Progenitor cell of endocrine pancreas (in vitro differentiated cells): ENCODE measurements around the gene VCX3A. TPM values are rescaled to one million over a fixed set of nuclear protein-coding genes. Genes with fewer than 3 reads are reported as not detected.

Source experiments
- DNase-seq: peaks from one replicate; pipeline ENCODE4 v3.0.0; 2021; ENCODE audit warnings: low spot score; ENCODE audit not compliant: unreplicated experiment
- H3K27ac Mint-ChIP-seq: 2 replicates; pipeline ENCODE4 v1.8.0; 2021; ENCODE audit warnings: mild to moderate bottlenecking, moderate library complexity, mixed read lengths
- H3K27me3 Mint-ChIP-seq: 2 replicates; pipeline ENCODE4 v1.8.0; 2021; ENCODE audit warnings: mixed read lengths
- H3K36me3 Mint-ChIP-seq: 2 replicates; pipeline ENCODE4 v1.8.0; 2022; ENCODE audit warnings: mixed read lengths; ENCODE audit not compliant: insufficient read depth
- H3K4me1 Mint-ChIP-seq: 2 replicates; pipeline ENCODE4 v1.8.0; 2021; ENCODE audit warnings: low read depth, mixed read lengths
- H3K4me3 Mint-ChIP-seq: 2 replicates; pipeline ENCODE4 v1.8.0; 2021; ENCODE audit warnings: low read depth, mild to moderate bottlenecking, moderate library complexity, mixed read lengths
- H3K9me3 Mint-ChIP-seq: 2 replicates; pipeline ENCODE4 v1.8.0; 2021; ENCODE audit warnings: low read depth, mixed read lengths
- total RNA-seq: library from RNA; stranded (reverse); gene quantifications from 2 replicates; pipeline ENCODE4 v1.2.1, GENCODE V29; 2021
- TF ChIP-seq, protein P1 (sequence below): fragments of 200-600 bp; sonication (generic); IDR thresholded peaks from one replicate; pipeline ENCODE4 v1.5.0; 2021; ENCODE audit warnings: antibody characterized with exemption, mild to moderate bottlenecking; ENCODE audit not compliant: unreplicated experiment

Gene VCX3A
- total RNA-seq, 1 donor from 2014 or later, result 0.29 TPM

DNA sequence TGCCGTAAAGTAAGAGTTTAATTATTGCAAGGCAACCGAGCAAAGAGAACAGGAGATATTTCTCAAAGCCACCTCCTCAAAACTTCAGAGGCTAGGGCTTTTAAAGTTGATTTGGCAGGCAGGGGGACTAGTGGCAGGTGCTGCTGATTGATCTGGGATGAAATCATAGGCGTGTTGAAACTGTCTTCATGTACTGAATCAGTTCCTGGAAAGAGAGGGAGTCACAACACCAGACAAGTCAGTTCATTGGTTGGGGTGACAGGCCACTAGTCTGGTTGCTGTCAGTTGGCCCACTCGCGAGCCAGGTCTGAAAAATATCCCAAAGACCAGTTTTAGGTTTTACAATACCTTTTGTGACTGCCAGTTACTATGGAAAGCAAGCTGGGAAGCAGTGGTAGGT is 10.8 kb upstream of the VCX3A start:
- Mint-ChIP-seq H3K4me3 (no peak overlapping the region), H3K27me3 (no peaks in the 10 kb centered on the region), H3K9me3 (peaks cover 6% of the 10 kb centered on the region), H3K4me1 (no peaks in the 10 kb centered on the region), H3K36me3 (no peaks in the 10 kb centered on the region), H3K27ac (no peak overlapping the region)
- TF ChIP-seq, protein P1, sequence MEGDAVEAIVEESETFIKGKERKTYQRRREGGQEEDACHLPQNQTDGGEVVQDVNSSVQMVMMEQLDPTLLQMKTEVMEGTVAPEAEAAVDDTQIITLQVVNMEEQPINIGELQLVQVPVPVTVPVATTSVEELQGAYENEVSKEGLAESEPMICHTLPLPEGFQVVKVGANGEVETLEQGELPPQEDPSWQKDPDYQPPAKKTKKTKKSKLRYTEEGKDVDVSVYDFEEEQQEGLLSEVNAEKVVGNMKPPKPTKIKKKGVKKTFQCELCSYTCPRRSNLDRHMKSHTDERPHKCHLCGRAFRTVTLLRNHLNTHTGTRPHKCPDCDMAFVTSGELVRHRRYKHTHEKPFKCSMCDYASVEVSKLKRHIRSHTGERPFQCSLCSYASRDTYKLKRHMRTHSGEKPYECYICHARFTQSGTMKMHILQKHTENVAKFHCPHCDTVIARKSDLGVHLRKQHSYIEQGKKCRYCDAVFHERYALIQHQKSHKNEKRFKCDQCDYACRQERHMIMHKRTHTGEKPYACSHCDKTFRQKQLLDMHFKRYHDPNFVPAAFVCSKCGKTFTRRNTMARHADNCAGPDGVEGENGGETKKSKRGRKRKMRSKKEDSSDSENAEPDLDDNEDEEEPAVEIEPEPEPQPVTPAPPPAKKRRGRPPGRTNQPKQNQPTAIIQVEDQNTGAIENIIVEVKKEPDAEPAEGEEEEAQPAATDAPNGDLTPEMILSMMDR, result no peak
- DNase-seq, result no peak

DNA sequence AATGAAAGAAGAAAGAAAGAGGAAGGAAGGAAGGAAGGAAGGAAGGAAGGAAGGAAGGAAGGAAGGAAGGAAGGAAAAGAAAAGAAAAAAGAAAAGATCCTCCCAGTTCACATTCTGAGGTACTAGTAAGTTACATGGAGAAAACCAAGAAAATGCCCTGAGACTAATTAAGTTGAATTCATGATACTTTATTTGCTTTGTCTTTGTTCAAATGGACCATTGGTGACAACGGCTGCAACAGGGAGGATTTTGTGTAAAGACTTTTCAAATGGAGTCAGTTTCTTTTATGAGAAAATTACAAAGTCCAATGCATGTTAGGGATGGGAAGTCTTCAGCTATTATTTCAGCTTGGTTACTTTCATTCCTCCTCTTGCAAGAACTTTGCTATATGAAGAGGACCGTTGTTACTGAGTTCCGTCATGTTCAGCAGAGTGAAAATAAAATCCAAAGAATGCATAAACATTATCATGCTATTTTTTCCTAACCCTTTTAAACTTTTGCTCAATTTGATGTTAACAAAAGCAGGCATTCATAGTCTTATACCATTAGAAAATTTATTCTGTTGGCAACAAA is 8.3 kb downstream of the VCX3A start:
- H3K4me1 Mint-ChIP-seq, result no peaks in the 10 kb centered on the region
- H3K27me3 Mint-ChIP-seq, result no peaks in the 10 kb centered on the region
- no peak overlapping the region for H3K27ac Mint-ChIP-seq
- TF ChIP-seq, protein P1, result no peak
- H3K9me3 Mint-ChIP-seq, result no peaks in the 10 kb centered on the region
- H3K36me3 Mint-ChIP-seq, result no peaks in the 10 kb centered on the region
- H3K4me3 Mint-ChIP-seq, result no peak overlapping the region
- DNase-seq, result no peak

- Mint-ChIP-seq H3K36me3 (no peaks in the 10 kb centered on the region), H3K27ac (no peak overlapping the region), H3K4me1 (no peaks in the 10 kb centered on the region), H3K4me3 (no peak overlapping the region), H3K9me3 (peaks cover 7% of the 10 kb centered on the region), H3K27me3 (no peaks in the 10 kb centered on the region)
- TF ChIP-seq, protein P1, result no peak
- no peak for DNase-seq
Observed at GRCh38 chrX:6517376-6517775, 17.5 kb downstream of the VCX3A start.

DNA sequence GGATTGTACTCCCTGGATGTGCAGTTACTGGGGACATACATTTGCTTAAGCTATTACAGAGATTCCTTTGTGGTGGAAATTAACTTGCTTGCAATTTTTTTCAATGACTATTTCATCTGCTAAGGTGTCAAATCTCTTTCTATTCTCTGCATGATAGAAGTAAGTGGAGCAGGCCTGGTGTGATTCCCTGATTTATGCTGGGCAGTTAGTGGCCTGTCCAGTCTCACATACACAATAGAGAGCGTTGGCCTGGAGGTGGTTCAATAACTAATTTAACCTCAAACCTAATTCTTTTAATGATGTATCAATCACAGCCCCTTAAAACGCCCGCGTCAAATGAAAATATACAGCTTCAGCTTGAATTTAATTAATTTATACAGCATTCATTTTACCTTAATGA is 28.5 kb downstream of the VCX3A start:
- peaks cover 5% of the 10 kb centered on the region for H3K4me1 Mint-ChIP-seq
- H3K36me3 Mint-ChIP-seq, result no peaks in the 10 kb centered on the region
- TF ChIP-seq, protein P1, result no peak
- no peaks in the 10 kb centered on the region for H3K9me3 Mint-ChIP-seq
- DNase-seq, result no peak
- no peak overlapping the region for H3K27ac Mint-ChIP-seq
- H3K27me3 Mint-ChIP-seq, result no peaks in the 10 kb centered on the region
- no peak overlapping the region for H3K4me3 Mint-ChIP-seq

DNA sequence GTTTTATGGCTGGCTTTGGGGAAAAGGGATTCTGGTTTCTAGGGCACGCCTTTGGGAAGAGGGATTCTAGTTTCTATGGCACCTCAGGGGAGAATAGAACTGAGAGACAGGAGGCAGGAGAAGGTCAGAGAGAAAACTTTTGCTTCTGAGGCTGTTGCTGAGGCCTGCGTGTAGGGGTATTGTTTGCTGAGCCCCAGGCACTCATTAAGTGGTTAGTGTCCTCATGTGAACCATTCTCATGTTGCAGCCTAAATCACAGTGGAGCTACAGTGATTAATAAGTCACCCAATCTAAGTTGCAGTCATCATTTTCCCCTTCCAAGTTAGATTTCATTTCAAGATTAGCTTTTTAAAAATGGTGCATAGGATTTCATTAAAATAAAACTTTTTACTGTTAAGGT is 29.0 kb downstream of the VCX3A start:
- no peak for DNase-seq
- Mint-ChIP-seq H3K27me3 (no peaks in the 10 kb centered on the region), H3K36me3 (no peaks in the 10 kb centered on the region), H3K27ac (no peak overlapping the region), H3K4me1 (peaks cover 5% of the 10 kb centered on the region), H3K4me3 (no peak overlapping the region), H3K9me3 (no peaks in the 10 kb centered on the region)
- TF ChIP-seq, protein P1, result no peak
